Measurements from ENCODE around the gene CMBL.
"Not testable (repeated sequence)": the region's sequence is repeated elsewhere in the genome, so short reads cannot be mapped to it uniquely, and the experiment has no call there.

- not testable (repeated sequence) for TF ChIP-seq CTCF (IDR thresholded peaks at IDR 0.05; ENCODE audit: low read depth, low read length, poor library complexity, severe bottlenecking); EZH2phosphoT487 (IDR thresholded peaks at IDR 0.05; ENCODE audit: borderline replicate concordance, low read length)
Measured at GRCh38 chr5:10344461-10345106, 36.9 kb upstream of the CMBL start.

All from DOHH2 (cell line).